Esophagus squamous epithelium (tissue), 4 donors: ENCODE data around the gene QDPR.

Experiments used
- CTCF ChIP-seq, 6 experiments: fragments of 450-650 bp in 4 of 6; fragments of 200-600 bp in 2 of 6; sonication (generic) in 2 of 6; IDR thresholded peaks; one replicate each; pipeline ENCODE4 v1.5.1; 2016 to 2019; ENCODE audit warnings: antibody characterized with exemption in 6 of 6, mild to moderate bottlenecking in 4 of 6, moderate library complexity in 4 of 6
- POLR2A ChIP-seq, 4 donors: fragments of 450-650 bp; IDR thresholded peaks; one replicate each; pipeline ENCODE4 v1.6.1; 2017; ENCODE audit warnings: antibody characterized with exemption in 4 of 4, mild to moderate bottlenecking in 4 of 4, moderate library complexity in 3 of 4

- TF ChIP-seq CTCF (IDR thresholded peaks at IDR 0.05) (no peak), POLR2A (IDR thresholded peaks at IDR 0.05) (no peak)
These were observed 35.0 kb downstream of the QDPR start for GRCh38 chr4:17476853-17477252.
